GM12878 (cell line): ENCODE data around the gene SNX8. TPM values are rescaled to one million over a fixed set of nuclear protein-coding genes. Genes with fewer than 3 reads are reported as not detected.

Source experiments
- ASH2L ChIP-seq: fragments of 300-600, 200-600 bp; sonication (generic); IDR thresholded peaks from 2 replicates; pipeline ENCODE4 v1.6.1; 2017; ENCODE audit warnings: low read depth, mild to moderate bottlenecking, borderline replicate concordance
- EZH2 ChIP-seq: IDR thresholded peaks from 2 replicates; pipeline ENCODE4 v1.6.1; 2012; ENCODE audit warnings: low read depth, mild to moderate bottlenecking, control low read depth, inconsistent platforms, low read length, borderline replicate concordance; ENCODE audit not compliant: control insufficient read depth
- GABPA ChIP-seq: IDR thresholded peaks from 2 replicates; pipeline ENCODE4 v1.6.1; 2014; ENCODE audit warnings: antibody characterized with exemption, low read depth, mild to moderate bottlenecking, inconsistent platforms
- IRF4 ChIP-seq: IDR thresholded peaks from 2 replicates; pipeline ENCODE4 v1.6.1; 2011; ENCODE audit warnings: low read depth, low read length
- KLF5 ChIP-seq: fragments of 450-650 bp; IDR thresholded peaks from 2 replicates; pipeline ENCODE4 v1.6.1; 2014; ENCODE audit warnings: mild to moderate bottlenecking; ENCODE audit not compliant: partially characterized antibody
- MXI1 ChIP-seq: fragments of 150-350 bp; IDR thresholded peaks from 2 replicates; pipeline ENCODE4 v1.6.1; 2011; ENCODE audit warnings: low read depth, mild to moderate bottlenecking, inconsistent platforms, low read length, improper control_type of control experiment
- MYC ChIP-seq: IDR thresholded peaks from 2 replicates; pipeline ENCODE4 v1.6.1; 2011; ENCODE audit warnings: mild to moderate bottlenecking, low read length, moderate library complexity, inconsistent platforms; ENCODE audit not compliant: insufficient read depth, insufficient replicate concordance, insufficient read length, severe bottlenecking
- NFYA ChIP-seq: IDR thresholded peaks from 2 replicates; pipeline ENCODE4 v1.6.1; 2011; ENCODE audit warnings: low read depth, mild to moderate bottlenecking, low read length, improper control_type of control experiment, borderline replicate concordance
- NRF1 ChIP-seq: conservative IDR thresholded peaks from 2 replicates; pipeline ENCODE4 v1.6.1; 2011; ENCODE audit warnings: mild to moderate bottlenecking, low read depth, low read length, improper control_type of control experiment
- RUNX3 ChIP-seq: IDR thresholded peaks from 2 replicates; pipeline ENCODE4 v1.6.1; 2012; ENCODE audit warnings: low read length, inconsistent platforms
- SMAD1 ChIP-seq: fragments of 450-650 bp; IDR thresholded peaks from 2 replicates; pipeline ENCODE4 v1.6.1; 2018; ENCODE audit warnings: mild to moderate bottlenecking, low read depth; ENCODE audit not compliant: partially characterized antibody
- SP1 ChIP-seq: IDR thresholded peaks from one replicate; pipeline ENCODE4 v1.6.1; 2011; ENCODE audit warnings: low read depth, low read length
- SUPT20H ChIP-seq: IDR thresholded peaks from 2 replicates; pipeline ENCODE4 v1.6.1; 2011; ENCODE audit warnings: low read depth, mild to moderate bottlenecking, low read length, moderate library complexity, borderline replicate concordance; ENCODE audit not compliant: control insufficient read depth
- ZNF207 ChIP-seq: fragments of 450-650 bp; IDR thresholded peaks from 2 replicates; pipeline ENCODE4 v1.6.1; 2014; ENCODE audit warnings: antibody characterized with exemption, mild to moderate bottlenecking, borderline replicate concordance
- polyA plus RNA-seq, 11 experiments: library from polyadenylated mRNA; depleted of rRNA in 4 of 11; unstranded in 6 of 11; stranded (reverse) in 5 of 11; fragments of >200 nt; fragmentation: Nextera tagmentation in 4 of 11; fragmentation: Illumina TruSeq in 1 of 11; extraction: Ambion mirVana in 4 of 11; extraction: Trizol in 1 of 11; gene quantifications; 1 replicate in 1 of 11; 2 replicates in 10 of 11; pipeline versions ENCODE4 v1.2.1 to v1.2.3, GENCODE V29; 2011 to 2016; ENCODE audit warnings: inconsistent platforms in 2 of 11, missing spikeins in 2 of 11, low read depth in 1 of 11
- total RNA-seq, 4 experiments: library from RNA; depleted of rRNA in 3 of 4; stranded (reverse); fragments of >200 nt in 3 of 4; fragmentation: Illumina TruSeq in 1 of 4; extraction: Trizol in 1 of 4; gene quantifications; 2 replicates each; pipeline versions ENCODE4 v1.2.1 to v1.2.3, GENCODE V29; 2013 to 2021
- TF ChIP-seq, protein P1 (sequence below): fragments of 450-650 bp; formaldehyde crosslinking; IDR thresholded peaks from 2 replicates; pipeline ENCODE4 v1.4.0; 2022; ENCODE audit warnings: mild to moderate bottlenecking, moderate library complexity
- TF ChIP-seq, protein P2 (sequence below): IDR thresholded peaks from 2 replicates; pipeline ENCODE4 v1.6.1; 2011; ENCODE audit warnings: borderline replicate concordance, low read depth, mild to moderate bottlenecking, moderate library complexity, mixed read lengths, low read length; ENCODE audit not compliant: insufficient read depth; ENCODE audit errors: extremely low read length
- TF ChIP-seq, protein P3 (sequence below): fragments of 450-650 bp; IDR thresholded peaks from 2 replicates; pipeline ENCODE4 v1.6.1; 2016; ENCODE audit warnings: mild to moderate bottlenecking
- TF ChIP-seq, protein P4 (sequence below): fragments of 450-650 bp; IDR thresholded peaks from 2 replicates; pipeline ENCODE4 v1.6.1; 2017; ENCODE audit warnings: mild to moderate bottlenecking, low read depth, inconsistent platforms; ENCODE audit not compliant: poor library complexity, severe bottlenecking

SNX8 gene
- total and polyA plus RNA-seq, 10 of the 15 experiments (the other 5 are each of a cell fraction or from before 2014, with no cell fraction given), result 6.4 to 210 (median 97.6) TPM

DNA sequence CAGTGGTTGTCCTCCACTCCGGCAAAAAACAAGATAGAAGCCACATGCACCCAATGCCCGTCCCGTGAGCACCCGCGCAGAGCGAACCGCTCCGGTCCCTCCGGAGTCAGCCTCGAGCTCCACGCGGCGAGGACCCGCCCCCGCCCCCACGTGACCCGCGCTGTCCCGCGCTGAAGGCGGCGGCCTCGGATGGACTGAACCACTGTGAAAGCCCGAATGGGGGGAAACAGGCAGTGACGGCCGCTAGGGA is 39.6 kb upstream of the SNX8 start (continued):
- peak; percentile 86 for TF ChIP-seq MYC
- TF ChIP-seq SUPT20H, result no peak
- TF ChIP-seq NRF1, result no peak
- TF ChIP-seq ASH2L, result no peak
- TF ChIP-seq, protein P1, sequence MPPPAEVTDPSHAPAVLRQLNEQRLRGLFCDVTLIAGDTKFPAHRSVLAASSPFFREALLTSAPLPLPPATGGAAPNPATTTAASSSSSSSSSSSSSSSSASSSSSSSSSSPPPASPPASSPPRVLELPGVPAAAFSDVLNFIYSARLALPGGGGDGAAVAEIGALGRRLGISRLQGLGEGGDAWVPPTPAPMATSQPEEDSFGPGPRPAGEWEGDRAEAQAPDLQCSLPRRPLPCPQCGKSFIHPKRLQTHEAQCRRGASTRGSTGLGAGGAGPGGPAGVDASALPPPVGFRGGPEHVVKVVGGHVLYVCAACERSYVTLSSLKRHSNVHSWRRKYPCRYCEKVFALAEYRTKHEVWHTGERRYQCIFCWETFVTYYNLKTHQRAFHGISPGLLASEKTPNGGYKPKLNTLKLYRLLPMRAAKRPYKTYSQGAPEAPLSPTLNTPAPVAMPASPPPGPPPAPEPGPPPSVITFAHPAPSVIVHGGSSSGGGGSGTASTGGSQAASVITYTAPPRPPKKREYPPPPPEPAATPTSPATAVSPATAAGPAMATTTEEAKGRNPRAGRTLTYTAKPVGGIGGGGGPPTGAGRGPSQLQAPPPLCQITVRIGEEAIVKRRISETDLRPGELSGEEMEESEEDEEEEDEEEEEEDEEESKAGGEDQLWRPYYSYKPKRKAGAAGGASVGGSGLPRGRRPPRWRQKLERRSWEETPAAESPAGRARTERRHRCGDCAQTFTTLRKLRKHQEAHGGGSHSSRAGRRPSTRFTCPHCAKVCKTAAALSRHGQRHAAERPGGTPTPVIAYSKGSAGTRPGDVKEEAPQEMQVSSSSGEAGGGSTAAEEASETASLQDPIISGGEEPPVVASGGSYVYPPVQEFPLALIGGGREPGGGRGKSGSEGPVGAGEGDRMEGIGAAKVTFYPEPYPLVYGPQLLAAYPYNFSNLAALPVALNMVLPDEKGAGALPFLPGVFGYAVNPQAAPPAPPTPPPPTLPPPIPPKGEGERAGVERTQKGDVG (CRISPR knock-in tag), result 0 out of 2 replicates have a peak, but pooled peaks have one; percentile 44
- no peak for TF ChIP-seq EZH2
- no peak for TF ChIP-seq SMAD1
- TF ChIP-seq RUNX3, result no peak; the same call in 1 of the 2 replicates
- TF ChIP-seq NFYA, result no peak
- TF ChIP-seq, protein P2, sequence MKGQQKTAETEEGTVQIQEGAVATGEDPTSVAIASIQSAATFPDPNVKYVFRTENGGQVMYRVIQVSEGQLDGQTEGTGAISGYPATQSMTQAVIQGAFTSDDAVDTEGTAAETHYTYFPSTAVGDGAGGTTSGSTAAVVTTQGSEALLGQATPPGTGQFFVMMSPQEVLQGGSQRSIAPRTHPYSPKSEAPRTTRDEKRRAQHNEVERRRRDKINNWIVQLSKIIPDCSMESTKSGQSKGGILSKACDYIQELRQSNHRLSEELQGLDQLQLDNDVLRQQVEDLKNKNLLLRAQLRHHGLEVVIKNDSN, result peak; percentile 99
- no peak for TF ChIP-seq ZNF207
- no peak for TF ChIP-seq GABPA
- TF ChIP-seq KLF5, result no peak
- TF ChIP-seq, protein P3, sequence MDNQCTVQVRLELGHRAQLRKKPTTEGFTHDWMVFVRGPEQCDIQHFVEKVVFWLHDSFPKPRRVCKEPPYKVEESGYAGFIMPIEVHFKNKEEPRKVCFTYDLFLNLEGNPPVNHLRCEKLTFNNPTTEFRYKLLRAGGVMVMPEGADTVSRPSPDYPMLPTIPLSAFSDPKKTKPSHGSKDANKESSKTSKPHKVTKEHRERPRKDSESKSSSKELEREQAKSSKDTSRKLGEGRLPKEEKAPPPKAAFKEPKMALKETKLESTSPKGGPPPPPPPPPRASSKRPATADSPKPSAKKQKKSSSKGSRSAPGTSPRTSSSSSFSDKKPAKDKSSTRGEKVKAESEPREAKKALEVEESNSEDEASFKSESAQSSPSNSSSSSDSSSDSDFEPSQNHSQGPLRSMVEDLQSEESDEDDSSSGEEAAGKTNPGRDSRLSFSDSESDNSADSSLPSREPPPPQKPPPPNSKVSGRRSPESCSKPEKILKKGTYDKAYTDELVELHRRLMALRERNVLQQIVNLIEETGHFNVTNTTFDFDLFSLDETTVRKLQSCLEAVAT, result no peak
- TF ChIP-seq SP1, result no peak
- peak; percentile 97 for TF ChIP-seq MXI1
- TF ChIP-seq IRF4, result no peak
- TF ChIP-seq, protein P4, sequence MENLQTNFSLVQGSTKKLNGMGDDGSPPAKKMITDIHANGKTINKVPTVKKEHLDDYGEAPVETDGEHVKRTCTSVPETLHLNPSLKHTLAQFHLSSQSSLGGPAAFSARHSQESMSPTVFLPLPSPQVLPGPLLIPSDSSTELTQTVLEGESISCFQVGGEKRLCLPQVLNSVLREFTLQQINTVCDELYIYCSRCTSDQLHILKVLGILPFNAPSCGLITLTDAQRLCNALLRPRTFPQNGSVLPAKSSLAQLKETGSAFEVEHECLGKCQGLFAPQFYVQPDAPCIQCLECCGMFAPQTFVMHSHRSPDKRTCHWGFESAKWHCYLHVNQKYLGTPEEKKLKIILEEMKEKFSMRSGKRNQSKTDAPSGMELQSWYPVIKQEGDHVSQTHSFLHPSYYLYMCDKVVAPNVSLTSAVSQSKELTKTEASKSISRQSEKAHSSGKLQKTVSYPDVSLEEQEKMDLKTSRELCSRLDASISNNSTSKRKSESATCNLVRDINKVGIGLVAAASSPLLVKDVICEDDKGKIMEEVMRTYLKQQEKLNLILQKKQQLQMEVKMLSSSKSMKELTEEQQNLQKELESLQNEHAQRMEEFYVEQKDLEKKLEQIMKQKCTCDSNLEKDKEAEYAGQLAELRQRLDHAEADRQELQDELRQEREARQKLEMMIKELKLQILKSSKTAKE, result no peak
